Epithelial cell of esophagus (primary cell): ENCODE measurements around the gene SMNDC1.

Experiments used
- DNase-seq: peaks from one replicate; pipeline ENCODE4 v3.0.0; 2010; ENCODE audit warnings: low read depth
- H3K4me3 ChIP-seq: 2 replicates; pipeline ENCODE4 v1.5.1; 2011; ENCODE audit warnings: mild to moderate bottlenecking, low read length, control low read depth
- TF ChIP-seq, protein P1 (sequence below): IDR thresholded peaks from 2 replicates; pipeline ENCODE4 v1.5.1; 2011; ENCODE audit warnings: low read depth, mild to moderate bottlenecking, low read length, control low read depth, inconsistent platforms; ENCODE audit not compliant: insufficient read depth; ENCODE audit errors: missing control alignments

The SMNDC1 gene

DNA sequence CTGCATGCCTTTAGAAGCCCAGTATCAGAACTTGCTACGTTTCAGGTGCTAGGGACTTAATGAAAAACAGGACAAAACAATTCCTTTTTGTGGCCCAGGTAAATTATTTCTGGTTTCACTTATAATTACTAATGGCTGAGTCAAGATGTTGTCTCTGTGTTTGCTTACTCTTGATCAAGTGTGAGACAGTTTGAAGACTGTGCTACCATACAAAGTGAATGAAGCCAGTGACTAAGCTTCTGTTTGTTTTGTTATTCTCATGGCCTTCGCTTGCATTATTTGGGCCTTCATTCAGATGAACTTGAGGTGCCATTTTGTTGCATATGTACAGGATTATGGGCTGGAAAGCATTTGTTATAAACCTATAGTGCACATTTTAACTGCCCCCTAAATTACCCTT is 17.9 kb downstream of the SMNDC1 start:
- H3K4me3 ChIP-seq, result no peak overlapping the region
- TF ChIP-seq, protein P1, sequence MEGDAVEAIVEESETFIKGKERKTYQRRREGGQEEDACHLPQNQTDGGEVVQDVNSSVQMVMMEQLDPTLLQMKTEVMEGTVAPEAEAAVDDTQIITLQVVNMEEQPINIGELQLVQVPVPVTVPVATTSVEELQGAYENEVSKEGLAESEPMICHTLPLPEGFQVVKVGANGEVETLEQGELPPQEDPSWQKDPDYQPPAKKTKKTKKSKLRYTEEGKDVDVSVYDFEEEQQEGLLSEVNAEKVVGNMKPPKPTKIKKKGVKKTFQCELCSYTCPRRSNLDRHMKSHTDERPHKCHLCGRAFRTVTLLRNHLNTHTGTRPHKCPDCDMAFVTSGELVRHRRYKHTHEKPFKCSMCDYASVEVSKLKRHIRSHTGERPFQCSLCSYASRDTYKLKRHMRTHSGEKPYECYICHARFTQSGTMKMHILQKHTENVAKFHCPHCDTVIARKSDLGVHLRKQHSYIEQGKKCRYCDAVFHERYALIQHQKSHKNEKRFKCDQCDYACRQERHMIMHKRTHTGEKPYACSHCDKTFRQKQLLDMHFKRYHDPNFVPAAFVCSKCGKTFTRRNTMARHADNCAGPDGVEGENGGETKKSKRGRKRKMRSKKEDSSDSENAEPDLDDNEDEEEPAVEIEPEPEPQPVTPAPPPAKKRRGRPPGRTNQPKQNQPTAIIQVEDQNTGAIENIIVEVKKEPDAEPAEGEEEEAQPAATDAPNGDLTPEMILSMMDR, result no peak
- peak; percentile 82 for DNase-seq

DNA sequence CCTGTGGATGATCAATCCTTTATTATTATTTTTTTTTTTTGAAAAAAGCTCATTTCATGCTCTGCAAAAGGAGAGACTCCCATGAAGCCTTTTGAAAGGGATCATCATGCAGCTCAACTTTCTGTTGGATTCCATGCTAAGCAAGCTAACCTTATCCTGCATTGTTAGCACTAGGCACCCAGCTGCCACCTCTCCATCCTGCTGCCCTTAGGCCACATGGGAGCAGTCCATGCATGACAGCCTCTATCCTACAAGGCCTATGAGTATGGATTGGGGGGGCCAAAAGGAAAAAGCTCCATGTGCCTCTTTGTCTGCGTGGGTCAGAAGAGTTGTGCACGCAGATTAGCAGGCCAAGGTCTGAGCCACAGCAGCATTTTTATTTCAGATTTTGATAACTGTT is 19.2 kb downstream of the SMNDC1 start:
- TF ChIP-seq, protein P1, result no peak
- DNase-seq, result no peak

DNA sequence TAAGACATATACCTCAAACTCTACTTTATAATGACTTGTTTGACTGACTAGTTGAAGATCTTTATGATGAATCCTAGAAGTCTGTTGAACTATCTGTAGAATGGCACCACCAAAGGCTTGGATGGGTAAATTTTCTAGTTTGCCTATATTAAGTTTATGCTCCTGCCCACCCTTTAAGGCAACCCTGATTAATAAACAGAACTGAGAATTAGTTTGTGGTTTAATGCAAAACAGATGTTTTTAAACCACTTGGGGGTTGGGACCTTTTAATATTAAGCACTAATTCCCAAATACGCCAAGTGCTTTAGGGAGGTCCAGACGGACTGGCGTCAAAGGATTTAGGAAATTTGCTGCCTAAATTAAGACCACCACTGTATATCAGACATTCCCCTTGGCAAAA is 20.5 kb downstream of the SMNDC1 start:
- DNase-seq, result no peak
- TF ChIP-seq, protein P1, result no peak

More for the DNA sequence above, 19.2 kb downstream of the SMNDC1 start:
- no peak overlapping the region for H3K4me3 ChIP-seq

DNA sequence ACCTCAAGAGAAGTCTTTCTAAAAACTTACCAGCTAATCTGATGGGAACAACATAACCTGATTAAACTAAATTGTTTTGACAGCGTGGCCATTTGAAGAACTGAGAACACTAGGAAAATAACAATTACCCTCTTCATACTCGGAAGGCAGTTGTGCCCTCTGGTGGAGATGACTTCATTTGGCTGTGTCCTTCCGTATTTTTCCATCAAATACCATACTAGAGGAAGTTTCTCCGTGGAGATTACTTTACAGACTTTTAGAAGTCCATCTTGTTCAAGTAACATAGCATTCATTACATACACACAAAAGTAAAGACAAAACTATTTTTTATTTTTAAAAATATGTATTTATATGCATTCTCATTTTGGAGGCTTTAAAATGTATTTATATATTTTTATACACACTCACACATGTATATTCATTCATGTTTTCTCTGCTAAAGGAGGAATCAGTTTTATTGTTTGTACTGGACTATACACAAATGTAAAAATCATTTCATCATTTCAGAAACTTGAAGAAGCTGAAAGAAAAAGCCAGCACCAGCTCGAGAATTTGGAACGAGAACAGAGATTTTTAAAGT is 25.2 kb downstream of the SMNDC1 start:
- TF ChIP-seq, protein P1, result peak; percentile 77
- no peak overlapping the region for H3K4me3 ChIP-seq
- DNase-seq, result peak; percentile 71

More for the DNA sequence above, 20.5 kb downstream of the SMNDC1 start:
- H3K4me3 ChIP-seq, result no peak overlapping the region

DNA sequence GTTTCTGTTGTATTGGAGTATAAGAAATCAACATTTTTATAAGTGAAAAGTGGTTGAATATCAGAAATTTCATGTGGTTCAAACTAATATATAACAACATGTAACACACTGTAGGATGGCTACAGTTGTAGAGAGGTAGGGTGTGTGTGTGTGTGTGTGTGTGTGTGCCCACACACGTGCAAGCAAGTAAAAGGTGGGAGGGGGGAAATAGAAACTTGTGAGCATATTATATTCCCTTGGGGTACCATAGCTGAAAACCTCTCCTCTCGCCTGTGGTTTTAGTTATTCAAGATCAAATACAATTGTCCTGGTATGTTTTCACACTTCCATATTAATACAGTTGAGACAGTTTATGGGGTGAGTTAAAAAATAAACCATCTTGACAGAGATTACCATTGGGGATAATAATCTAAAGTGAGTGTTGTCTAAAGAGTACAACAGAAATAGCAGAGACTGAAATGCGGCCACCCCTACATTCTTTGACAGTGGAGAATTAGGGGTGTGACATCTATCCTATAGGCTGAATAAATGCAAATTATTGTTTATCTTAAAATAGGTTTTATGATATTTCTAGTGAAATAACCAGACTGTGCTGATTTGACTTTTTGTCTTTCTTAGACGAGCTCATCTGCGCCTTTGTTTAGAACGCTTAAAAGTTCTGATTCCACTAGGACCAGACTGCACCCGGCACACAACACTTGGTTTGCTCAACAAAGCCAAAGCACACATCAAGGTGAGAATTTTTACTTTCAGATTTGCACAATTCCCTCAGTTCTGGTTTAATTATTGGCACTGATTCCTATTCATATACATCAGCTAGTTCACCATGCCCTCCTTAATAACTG is 25.9 kb downstream of the SMNDC1 start:
- H3K4me3 ChIP-seq, result no peak overlapping the region
- no peak for DNase-seq
- TF ChIP-seq, protein P1, result no peak

DNA sequence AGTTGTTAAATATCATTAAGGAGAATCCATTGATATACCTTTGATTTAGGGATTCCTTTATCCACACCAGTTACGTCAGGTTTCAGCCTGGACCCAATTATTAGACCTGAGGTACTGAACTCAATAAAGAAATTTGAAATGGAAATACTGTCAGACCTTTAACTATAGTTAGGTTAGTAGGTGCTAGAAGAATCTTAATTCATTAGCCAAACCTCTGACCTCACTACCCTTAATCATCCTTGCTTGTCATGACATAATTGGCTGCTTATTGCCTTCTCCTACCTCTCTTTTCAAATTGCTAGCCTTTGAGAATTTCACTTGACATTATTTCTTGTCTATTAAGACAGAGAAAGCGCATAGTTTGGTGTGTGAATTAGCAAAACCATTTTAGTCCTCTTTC is 27.1 kb downstream of the SMNDC1 start:
- peak; percentile 19 for DNase-seq
- no peak overlapping the region for H3K4me3 ChIP-seq
- TF ChIP-seq, protein P1, result no peak
